Upper lobe of left lung (tissue), 6 donors: ENCODE measurements around the gene MRTO4. TPM values are rescaled to one million over a fixed set of nuclear protein-coding genes. Genes with fewer than 3 reads are reported as not detected.
A peak's percentile ranks its signal among the peaks of the same experiment; 100 is the strongest.
"Not testable (repeated sequence)": the region's sequence is repeated elsewhere in the genome, so short reads cannot be mapped to it uniquely, and the experiment has no call there.

Source experiments
- ATAC-seq, 2 donors: fragments of 200-7000 bp; cut with Tn5 transposase; one replicate each; pipeline ENCODE4 v1.9.1; 2022; ENCODE audit warnings: mild to moderate bottlenecking in 2 of 2, moderate library complexity in 2 of 2; ENCODE audit not compliant: low FRiP score in 2 of 2
- DNase-seq, 2 donors: peaks; one replicate each; pipeline ENCODE4 v3.0.0-alpha.2; 2019 to 2020
- H3K27ac ChIP-seq, 4 donors: fragments of 200-600 bp; sonication (generic); one replicate each; pipeline ENCODE4 v1.5.1; 2016 to 2019
- H3K27me3 ChIP-seq, 4 donors: fragments of 200-600 bp; sonication (generic); one replicate each; pipeline ENCODE4 v1.5.1; 2017 to 2019
- H3K36me3 ChIP-seq, 4 donors: fragments of 200-600 bp; sonication (generic); one replicate each; pipeline ENCODE4 v1.5.1; 2016 to 2019
- H3K4me1 ChIP-seq, 4 donors: fragments of 200-600 bp; sonication (generic); one replicate each; pipeline ENCODE4 v1.5.1; 2018 to 2019
- H3K4me3 ChIP-seq, 4 donors: fragments of 200-600 bp; sonication (generic); one replicate each; pipeline ENCODE4 v1.5.1; 2017 to 2019; ENCODE audit warnings: mild to moderate bottlenecking in 2 of 4, moderate library complexity in 1 of 4
- H3K9me3 ChIP-seq, 4 donors: fragments of 200-600 bp; sonication (generic); one replicate each; pipeline ENCODE4 v1.5.1; 2018 to 2019
- EP300 ChIP-seq, 4 donors: sonication (generic); formaldehyde crosslinking; IDR thresholded peaks; one replicate each; pipeline ENCODE4 v1.5.1; 2017; ENCODE audit warnings: antibody characterized with exemption in 4 of 4, control low read depth in 2 of 4
- POLR2A ChIP-seq, 4 donors: fragments of 450-650 bp; IDR thresholded peaks; one replicate each; pipeline ENCODE4 v1.5.1; 2016 to 2017; ENCODE audit warnings: antibody characterized with exemption in 4 of 4, mild to moderate bottlenecking in 2 of 4
- POLR2AphosphoS5 ChIP-seq, 2 donors: sonication (generic); formaldehyde crosslinking; IDR thresholded peaks; one replicate each; pipeline ENCODE4 v1.5.1; 2017; ENCODE audit warnings: antibody characterized with exemption in 2 of 2
- WGBS, 2 donors: methylation state at CpG; one replicate each; pipeline ENCODE4 v1.1.5; 2017 to 2018; 5-methylcytosine and 5-hydroxymethylcytosine counted together
- total RNA-seq, 6 donors: library from RNA; depleted of rRNA in 4 of 6; stranded (reverse); fragments of >200 nt in 4 of 6; gene quantifications; one replicate each; pipeline versions ENCODE4 v1.1.0 to v1.2.1, GENCODE V29; 2016 to 2021
- TF ChIP-seq, protein P1 (sequence below), 6 experiments: fragments of 450-650 bp in 4 of 6; fragments of 200-600 bp in 2 of 6; sonication (generic) in 2 of 6; IDR thresholded peaks; one replicate each; pipeline ENCODE4 v1.5.1; 2016 to 2019; ENCODE audit warnings: antibody characterized with exemption in 6 of 6
- donor health status: DM: no; HTN: no; CAD: no; lungs with moderate emphysema.
- donor health status: DM: no; HTN: yes; CAD: no; lungs with severe emphysema.

The MRTO4 gene
- total RNA-seq, 6 donors from 2014 or later: 7.3 to 31.8 (median 13.9) TPM

DNA sequence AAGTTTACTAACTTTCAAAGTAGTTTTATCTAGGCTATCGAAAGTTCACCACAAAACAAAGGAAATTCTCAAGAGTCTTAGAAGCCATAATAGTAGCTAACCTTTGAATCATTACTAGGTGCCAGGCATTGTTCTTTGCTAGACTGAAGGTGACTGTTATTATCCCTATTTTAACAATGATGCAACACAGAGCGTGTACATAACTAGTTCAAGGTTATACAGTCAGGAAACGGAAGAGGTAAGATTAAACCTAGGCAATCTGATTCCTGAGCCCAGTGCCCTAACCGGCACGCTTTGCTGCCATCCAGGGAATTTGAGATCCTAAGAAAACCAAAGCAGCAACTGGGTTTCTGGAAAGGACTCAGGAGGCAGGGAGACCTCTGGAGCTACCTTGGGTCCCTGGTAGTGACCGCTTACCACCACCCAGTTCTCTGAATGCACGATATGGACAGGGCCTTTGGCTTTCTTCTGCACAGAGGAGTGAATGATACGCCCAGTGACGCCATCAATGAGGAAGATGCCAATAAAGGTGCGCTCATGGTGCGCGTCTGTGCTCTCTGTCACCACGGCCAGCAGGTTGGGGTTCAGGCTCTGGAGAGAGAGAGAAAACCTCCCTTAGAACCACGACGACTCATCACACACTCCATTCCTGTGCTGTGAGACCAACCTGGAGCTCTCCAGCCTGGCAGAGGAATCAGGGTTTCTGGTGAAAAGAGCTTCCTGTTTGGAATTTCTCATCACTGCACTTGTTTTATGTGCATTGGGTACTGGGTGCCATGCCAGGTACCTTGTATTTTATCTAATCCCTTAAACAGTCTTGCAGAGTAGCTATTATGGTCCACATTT lies 28.4 kb upstream of the MRTO4 start:
- Histone ChIP-seq H3K27ac (no peak overlapping the region), H3K9me3 (no peaks in the 10 kb centered on the region), H3K27me3 (no peaks in the 10 kb centered on the region), H3K36me3 (peaks cover 29 to 99% (median 77%) of the 10 kb centered on the region in 4 donors), H3K4me1 (peaks cover 0 to 4% (median 2%) of the 10 kb centered on the region in 4 donors), H3K4me3 (no peak overlapping the region)
- no peak for TF ChIP-seq EP300 (IDR thresholded peaks at IDR 0.05)
- TF ChIP-seq POLR2A (IDR thresholded peaks at IDR 0.05): no peak
- TF ChIP-seq, protein P1, sequence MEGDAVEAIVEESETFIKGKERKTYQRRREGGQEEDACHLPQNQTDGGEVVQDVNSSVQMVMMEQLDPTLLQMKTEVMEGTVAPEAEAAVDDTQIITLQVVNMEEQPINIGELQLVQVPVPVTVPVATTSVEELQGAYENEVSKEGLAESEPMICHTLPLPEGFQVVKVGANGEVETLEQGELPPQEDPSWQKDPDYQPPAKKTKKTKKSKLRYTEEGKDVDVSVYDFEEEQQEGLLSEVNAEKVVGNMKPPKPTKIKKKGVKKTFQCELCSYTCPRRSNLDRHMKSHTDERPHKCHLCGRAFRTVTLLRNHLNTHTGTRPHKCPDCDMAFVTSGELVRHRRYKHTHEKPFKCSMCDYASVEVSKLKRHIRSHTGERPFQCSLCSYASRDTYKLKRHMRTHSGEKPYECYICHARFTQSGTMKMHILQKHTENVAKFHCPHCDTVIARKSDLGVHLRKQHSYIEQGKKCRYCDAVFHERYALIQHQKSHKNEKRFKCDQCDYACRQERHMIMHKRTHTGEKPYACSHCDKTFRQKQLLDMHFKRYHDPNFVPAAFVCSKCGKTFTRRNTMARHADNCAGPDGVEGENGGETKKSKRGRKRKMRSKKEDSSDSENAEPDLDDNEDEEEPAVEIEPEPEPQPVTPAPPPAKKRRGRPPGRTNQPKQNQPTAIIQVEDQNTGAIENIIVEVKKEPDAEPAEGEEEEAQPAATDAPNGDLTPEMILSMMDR (IDR thresholded peaks at IDR 0.05): no peak
- no peak for TF ChIP-seq POLR2AphosphoS5 (IDR thresholded peaks at IDR 0.05)
- ATAC-seq: no peak
- 91 to 93% methylated on average over 15 of the region's 15 CpGs for WGBS, 2 donors
- no peak for DNase-seq

DNA sequence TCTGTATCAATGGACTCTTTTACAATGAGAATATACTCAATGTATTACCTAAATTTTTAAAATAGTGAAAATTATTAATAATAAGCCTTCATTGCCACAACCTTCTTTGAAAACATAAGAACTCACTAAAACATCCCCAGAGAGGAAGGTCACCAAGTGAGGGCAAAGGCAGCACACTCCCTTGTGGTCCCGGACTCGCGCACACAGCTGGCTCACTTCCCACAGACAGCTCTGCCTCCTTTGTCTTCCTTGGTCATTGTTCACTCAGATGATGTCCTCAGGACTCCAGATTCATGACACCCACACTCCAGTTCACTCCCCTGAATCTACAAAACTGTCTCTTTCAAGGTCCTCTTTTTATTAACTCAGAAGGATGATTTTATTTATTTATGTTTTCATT lies 22.4 kb upstream of the MRTO4 start:
- Histone ChIP-seq H3K4me3 (no peak overlapping the region), H3K27me3 (no peaks in the 10 kb centered on the region), H3K36me3 (peaks cover 24 to 100% (median 88%) of the 10 kb centered on the region in 4 donors), H3K4me1 (peaks cover 0 to 12% (median 4%) of the 10 kb centered on the region in 4 donors), H3K27ac (no peak overlapping the region), H3K9me3 (no peaks in the 10 kb centered on the region)
- DNase-seq (no peak), ATAC-seq (no peak)
- 64 to 79% methylated on average over 3 of the region's 3 CpGs for WGBS, 2 donors
- TF ChIP-seq, protein P1 (IDR thresholded peaks at IDR 0.05): no peak
- TF ChIP-seq POLR2AphosphoS5 (IDR thresholded peaks at IDR 0.05) (no peak), POLR2A (IDR thresholded peaks at IDR 0.05) (no peak), EP300 (IDR thresholded peaks at IDR 0.05) (no peak)

DNA sequence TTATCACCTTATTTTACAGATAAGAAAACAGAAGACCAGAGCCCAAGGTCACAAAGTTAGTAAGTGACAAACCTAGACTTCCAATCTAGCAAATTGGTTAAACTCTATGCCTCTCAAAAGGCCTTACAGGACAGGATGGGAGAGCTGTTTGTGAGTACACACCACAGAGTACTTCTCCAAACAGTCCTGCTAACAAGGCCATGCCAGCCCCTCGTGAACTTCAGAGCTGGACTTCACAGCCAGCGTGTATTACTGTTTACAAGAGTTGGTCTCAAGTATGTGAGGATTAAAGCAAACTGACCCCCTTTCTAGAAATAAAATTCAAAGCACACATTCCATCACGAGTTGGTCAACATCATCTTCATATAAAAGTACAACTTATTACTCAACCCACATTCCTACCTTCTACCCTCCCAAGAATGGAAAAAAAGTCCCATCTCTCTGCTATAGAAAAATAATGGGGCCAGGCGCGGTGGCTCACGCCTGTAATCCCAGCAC lies 21.7 kb upstream of the MRTO4 start:
- H3K27ac ChIP-seq: no peak overlapping the region
- H3K4me3 ChIP-seq: no peak overlapping the region
- H3K9me3 ChIP-seq: no peaks in the 10 kb centered on the region
- H3K36me3 ChIP-seq: peaks cover 29 to 100% (median 88%) of the 10 kb centered on the region in 4 donors
- WGBS, 2 donors: 73 to 74% methylated on average over 6 of the region's 6 CpGs
- ATAC-seq (peak in 1 of 2 donors; percentile 54), DNase-seq (no peak)
- peaks cover 0 to 12% (median 4%) of the 10 kb centered on the region in 4 donors for H3K4me1 ChIP-seq
- no peaks in the 10 kb centered on the region for H3K27me3 ChIP-seq
- TF ChIP-seq, protein P1 (IDR thresholded peaks at IDR 0.05): no peak
- TF ChIP-seq EP300 (IDR thresholded peaks at IDR 0.05) (no peak), POLR2A (IDR thresholded peaks at IDR 0.05) (no peak), POLR2AphosphoS5 (IDR thresholded peaks at IDR 0.05) (no peak)

DNA sequence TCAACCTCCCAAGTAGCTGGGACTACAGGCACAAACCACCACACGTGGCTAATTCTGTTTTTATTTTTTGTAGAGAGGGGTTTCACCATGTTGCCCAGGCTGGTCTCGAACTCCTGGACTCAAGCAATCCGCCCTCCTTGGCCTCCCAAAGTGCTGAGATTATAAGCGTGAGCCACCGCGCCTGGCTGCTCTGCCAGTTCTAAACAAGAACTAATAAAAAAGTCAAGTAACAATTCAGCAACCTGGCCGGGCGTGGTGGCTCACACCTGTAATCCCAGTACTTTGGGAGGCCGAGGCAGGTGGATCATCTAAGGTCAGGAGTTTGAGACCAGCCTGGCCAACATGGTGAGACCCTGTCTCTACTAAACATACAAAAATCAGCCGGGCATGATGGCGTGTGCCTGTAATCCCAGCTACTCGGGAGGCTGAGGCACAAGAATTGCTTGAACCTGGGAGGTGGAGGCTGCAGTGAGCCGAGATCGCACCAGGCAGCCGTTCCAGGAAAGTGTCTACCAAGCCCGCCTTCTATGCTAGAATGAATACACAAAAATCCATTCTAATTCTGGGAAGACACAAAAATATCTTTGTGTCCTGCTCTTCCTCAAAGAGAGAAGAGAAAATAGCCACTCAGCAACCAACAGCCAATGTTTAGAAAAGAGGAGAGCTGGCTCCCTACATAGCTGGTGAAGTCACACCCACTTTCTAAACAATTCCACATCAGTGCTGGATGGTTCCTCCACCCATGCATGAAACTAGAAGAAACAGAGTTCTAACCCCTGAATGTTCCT lies 19.7 kb upstream of the MRTO4 start:
- H3K4me3 ChIP-seq, H3K27me3 ChIP-seq, DNase-seq, ATAC-seq, H3K9me3 ChIP-seq, H3K27ac ChIP-seq: not testable (repeated sequence)
- Histone ChIP-seq H3K36me3 (peaks cover 19 to 100% (median 86%) of the 10 kb centered on the region in 4 donors), H3K4me1 (peaks cover 0 to 12% (median 4%) of the 10 kb centered on the region in 4 donors)
- 93 to 94% methylated on average over 16 of the region's 16 CpGs for WGBS, 2 donors

DNA sequence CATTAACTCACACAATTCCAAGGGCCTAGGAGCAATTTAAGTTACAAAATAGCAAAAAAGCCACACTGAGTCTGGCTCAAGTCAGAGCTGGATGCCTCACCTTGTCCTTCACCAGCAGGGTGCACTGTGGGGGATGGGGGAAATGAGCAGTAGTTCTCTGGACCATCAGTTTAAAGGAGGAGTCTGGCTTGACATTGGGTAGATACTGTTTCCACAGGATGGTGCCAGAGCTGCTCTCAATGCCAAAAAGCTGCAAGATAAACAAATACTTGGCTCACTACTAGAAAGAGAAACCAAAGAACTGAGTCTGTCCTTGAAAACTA lies 19.1 kb upstream of the MRTO4 start:
- no peak for DNase-seq
- ATAC-seq: no peak
- Histone ChIP-seq H3K27me3 (no peaks in the 10 kb centered on the region), H3K4me1 (peaks cover 0 to 12% (median 4%) of the 10 kb centered on the region in 4 donors), H3K36me3 (peaks cover 20 to 100% (median 86%) of the 10 kb centered on the region in 4 donors), H3K4me3 (no peak overlapping the region), H3K9me3 (no peaks in the 10 kb centered on the region), H3K27ac (no peak overlapping the region)
- TF ChIP-seq EP300 (IDR thresholded peaks at IDR 0.05) (no peak), POLR2A (IDR thresholded peaks at IDR 0.05) (no peak), POLR2AphosphoS5 (IDR thresholded peaks at IDR 0.05) (no peak)
- TF ChIP-seq, protein P1 (IDR thresholded peaks at IDR 0.05): no peak
